ENCODE results near the gene GLOD4.
"Not testable (repeated sequence)": the region's sequence is repeated elsewhere in the genome, so short reads cannot be mapped to it uniquely, and the experiment has no call there.

Gene GLOD4

GRCh38 chr17:785901-786300 lies 3.8 kb upstream of the GLOD4 start:
- not testable (repeated sequence) for H3K4ac ChIP-seq (ENCODE audit: low read depth, low read length); H3K4me2 ChIP-seq (ENCODE audit: low read length); H3K18ac ChIP-seq (ENCODE audit: low read length); H3K14ac ChIP-seq (ENCODE audit: low read length); H3K4me3 ChIP-seq (ENCODE audit: low read depth, low read length); H2BK12ac ChIP-seq (ENCODE audit: low read length); H3K9ac ChIP-seq (ENCODE audit: low read length); H4K12ac ChIP-seq (ENCODE audit: low read depth, low read length); H3K9me3 ChIP-seq (ENCODE audit: insufficient read depth, low read depth, low read length); H2BK120ac ChIP-seq (ENCODE audit: insufficient read depth, low read length, poor library complexity); H3K4me1 ChIP-seq (ENCODE audit: control insufficient read depth in 1 of 2, insufficient read depth in 2 of 2, low read length in 2 of 2); H4K91ac ChIP-seq (ENCODE audit: low read depth, low read length); H2AK5ac ChIP-seq (ENCODE audit: low read length); H2AFZ ChIP-seq (ENCODE audit: insufficient read depth, low read length, poor library complexity); H3K27ac ChIP-seq (ENCODE audit: low read depth, low read length); H3K23ac ChIP-seq (ENCODE audit: low read length); H3K79me2 ChIP-seq (ENCODE audit: control insufficient read depth, insufficient read depth, low read length, poor library complexity); H2BK5ac ChIP-seq (ENCODE audit: low read depth, low read length, poor library complexity); H3K27me3 ChIP-seq (ENCODE audit: insufficient read depth, low read length); H4K8ac ChIP-seq (ENCODE audit: low read depth, low read length); H3K79me1 ChIP-seq (ENCODE audit: low read length)
- DNase-seq = peak; percentile 55 to 91
- peaks cover 3 to 20% of the 10 kb centered on the region in 2 experiments for H3K36me3 ChIP-seq (ENCODE audit: control insufficient read depth in 1 of 2, insufficient read depth in 2 of 2, low read length in 2 of 2)
- no CpG with 5 or more reads among the region's 7 CpGs for WGBS (ENCODE audit: extremely low coverage, insufficient coverage, insufficient read length)

GRCh38 chr17:784143-784542 lies 2.1 kb upstream of the GLOD4 start:
- Histone ChIP-seq H2AFZ (ENCODE audit: insufficient read depth, low read length, poor library complexity) (no peak overlapping the region), H3K4me2 (ENCODE audit: low read length) (no peak overlapping the region), H3K4me1 (ENCODE audit: control insufficient read depth in 1 of 2, insufficient read depth in 2 of 2, low read length in 2 of 2) (peaks cover 2 to 5% of the 10 kb centered on the region in 2 experiments), H3K27ac (ENCODE audit: low read depth, low read length) (no peak overlapping the region), H3K9me3 (ENCODE audit: insufficient read depth, low read depth, low read length) (peaks cover 2% of the 10 kb centered on the region), H4K91ac (ENCODE audit: low read depth, low read length) (no peak overlapping the region), H3K14ac (ENCODE audit: low read length) (no peak overlapping the region), H3K79me1 (ENCODE audit: low read length) (peaks cover 4% of the 10 kb centered on the region), H2BK120ac (ENCODE audit: insufficient read depth, low read length, poor library complexity) (no peak overlapping the region), H2AK5ac (ENCODE audit: low read length) (no peak overlapping the region), H4K12ac (ENCODE audit: low read depth, low read length) (no peak overlapping the region), H3K9ac (ENCODE audit: low read length) (no peak overlapping the region), H3K4ac (ENCODE audit: low read depth, low read length) (no peak overlapping the region), H3K4me3 (ENCODE audit: low read depth, low read length) (no peak overlapping the region), H4K8ac (ENCODE audit: low read depth, low read length) (no peak overlapping the region), H3K36me3 (ENCODE audit: control insufficient read depth in 1 of 2, insufficient read depth in 2 of 2, low read length in 2 of 2) (peaks cover 3 to 16% of the 10 kb centered on the region in 2 experiments), H3K79me2 (ENCODE audit: control insufficient read depth, insufficient read depth, low read length, poor library complexity) (peaks cover 4% of the 10 kb centered on the region), H2BK5ac (ENCODE audit: low read depth, low read length, poor library complexity) (no peak overlapping the region), H3K18ac (ENCODE audit: low read length) (no peak overlapping the region), H3K27me3 (ENCODE audit: insufficient read depth, low read length) (no peaks in the 10 kb centered on the region), H2BK12ac (ENCODE audit: low read length) (no peak overlapping the region), H3K23ac (ENCODE audit: low read length) (no peak overlapping the region)
- peak in 1 of 2 donors; percentile 29 for DNase-seq
- WGBS (ENCODE audit: extremely low coverage, insufficient coverage, insufficient read length) = no CpG with 5 or more reads among the region's 3 CpGs

- Histone ChIP-seq H3K79me2 (ENCODE audit: control insufficient read depth, insufficient read depth, low read length, poor library complexity) (peaks cover 4% of the 10 kb centered on the region), H2BK12ac (ENCODE audit: low read length) (no peak overlapping the region), H3K4ac (ENCODE audit: low read depth, low read length) (no peak overlapping the region), H4K8ac (ENCODE audit: low read depth, low read length) (no peak overlapping the region), H3K4me2 (ENCODE audit: low read length) (no peak overlapping the region), H3K36me3 (ENCODE audit: control insufficient read depth in 1 of 2, insufficient read depth in 2 of 2, low read length in 2 of 2) (peaks cover 26 to 46% of the 10 kb centered on the region in 2 experiments), H3K9me3 (ENCODE audit: insufficient read depth, low read depth, low read length) (no peaks in the 10 kb centered on the region), H3K18ac (ENCODE audit: low read length) (no peak overlapping the region), H2BK5ac (ENCODE audit: low read depth, low read length, poor library complexity) (no peak overlapping the region), H3K23ac (ENCODE audit: low read length) (no peak overlapping the region), H3K27me3 (ENCODE audit: insufficient read depth, low read length) (no peaks in the 10 kb centered on the region), H3K4me3 (ENCODE audit: low read depth, low read length) (no peak overlapping the region), H3K4me1 (ENCODE audit: control insufficient read depth in 1 of 2, insufficient read depth in 2 of 2, low read length in 2 of 2) (peaks cover 2 to 5% of the 10 kb centered on the region in 2 experiments), H3K27ac (ENCODE audit: low read depth, low read length) (no peak overlapping the region), H4K12ac (ENCODE audit: low read depth, low read length) (no peak overlapping the region), H2AFZ (ENCODE audit: insufficient read depth, low read length, poor library complexity) (no peak overlapping the region), H4K91ac (ENCODE audit: low read depth, low read length) (no peak overlapping the region), H3K14ac (ENCODE audit: low read length) (no peak overlapping the region), H3K79me1 (ENCODE audit: low read length) (peaks cover 4% of the 10 kb centered on the region), H3K9ac (ENCODE audit: low read length) (no peak overlapping the region), H2AK5ac (ENCODE audit: low read length) (no peak overlapping the region), H2BK120ac (ENCODE audit: insufficient read depth, low read length, poor library complexity) (no peak overlapping the region)
- no peak for DNase-seq
- WGBS (ENCODE audit: extremely low coverage, insufficient coverage, insufficient read length) = no CpG with 5 or more reads among the region's 11 CpGs
These were observed 4.0 kb downstream of the GLOD4 start for GRCh38 chr17:778096-778495.

- Histone ChIP-seq H3K27me3 (ENCODE audit: insufficient read depth, low read length) (no peaks in the 10 kb centered on the region), H3K18ac (ENCODE audit: low read length) (no peak overlapping the region), H3K4ac (ENCODE audit: low read depth, low read length) (no peak overlapping the region), H3K14ac (ENCODE audit: low read length) (no peak overlapping the region), H3K9ac (ENCODE audit: low read length) (no peak overlapping the region), H2AK5ac (ENCODE audit: low read length) (no peak overlapping the region), H2BK12ac (ENCODE audit: low read length) (no peak overlapping the region), H2AFZ (ENCODE audit: insufficient read depth, low read length, poor library complexity) (no peak overlapping the region), H4K12ac (ENCODE audit: low read depth, low read length) (no peak overlapping the region), H3K4me3 (ENCODE audit: low read depth, low read length) (no peak overlapping the region), H3K79me2 (ENCODE audit: control insufficient read depth, insufficient read depth, low read length, poor library complexity) (no peaks in the 10 kb centered on the region), H3K23ac (ENCODE audit: low read length) (no peak overlapping the region), H3K36me3 (ENCODE audit: control insufficient read depth in 1 of 2, insufficient read depth in 2 of 2, low read length in 2 of 2) (peaks cover 36 to 61% of the 10 kb centered on the region in 2 experiments), H4K8ac (ENCODE audit: low read depth, low read length) (no peak overlapping the region), H3K79me1 (ENCODE audit: low read length) (no peaks in the 10 kb centered on the region), H3K4me2 (ENCODE audit: low read length) (no peak overlapping the region), H2BK120ac (ENCODE audit: insufficient read depth, low read length, poor library complexity) (no peak overlapping the region), H3K9me3 (ENCODE audit: insufficient read depth, low read depth, low read length) (no peaks in the 10 kb centered on the region), H3K4me1 (ENCODE audit: control insufficient read depth in 1 of 2, insufficient read depth in 2 of 2, low read length in 2 of 2) (no peaks in the 10 kb centered on the region), H4K91ac (ENCODE audit: low read depth, low read length) (no peak overlapping the region), H3K27ac (ENCODE audit: low read depth, low read length) (no peak overlapping the region), H2BK5ac (ENCODE audit: low read depth, low read length, poor library complexity) (no peak overlapping the region)
- WGBS (ENCODE audit: extremely low coverage, insufficient coverage, insufficient read length) = no CpG with 5 or more reads among the region's 5 CpGs
- no peak for DNase-seq
These were observed 7.8 kb downstream of the GLOD4 start for GRCh38 chr17:774313-774584.
